ENCODE measurements around the gene PRKN.

The PRKN gene

GRCh38 chr6:162710936-162711335 lies 16.6 kb downstream of the PRKN start:
- DNase-seq (ENCODE audit: low read depth in 1 of 2, low spot score in 1 of 2), result no peak
- TF ChIP-seq SPI1 (IDR thresholded peaks at IDR 0.05; ENCODE audit: borderline replicate concordance, low read depth) (no peak), GABPA (IDR thresholded peaks at IDR 0.05; ENCODE audit: low read depth) (no peak), POLR2AphosphoS5 (IDR thresholded peaks at IDR 0.05; ENCODE audit: low read depth) (no peak)
- TF ChIP-seq, protein P1, sequence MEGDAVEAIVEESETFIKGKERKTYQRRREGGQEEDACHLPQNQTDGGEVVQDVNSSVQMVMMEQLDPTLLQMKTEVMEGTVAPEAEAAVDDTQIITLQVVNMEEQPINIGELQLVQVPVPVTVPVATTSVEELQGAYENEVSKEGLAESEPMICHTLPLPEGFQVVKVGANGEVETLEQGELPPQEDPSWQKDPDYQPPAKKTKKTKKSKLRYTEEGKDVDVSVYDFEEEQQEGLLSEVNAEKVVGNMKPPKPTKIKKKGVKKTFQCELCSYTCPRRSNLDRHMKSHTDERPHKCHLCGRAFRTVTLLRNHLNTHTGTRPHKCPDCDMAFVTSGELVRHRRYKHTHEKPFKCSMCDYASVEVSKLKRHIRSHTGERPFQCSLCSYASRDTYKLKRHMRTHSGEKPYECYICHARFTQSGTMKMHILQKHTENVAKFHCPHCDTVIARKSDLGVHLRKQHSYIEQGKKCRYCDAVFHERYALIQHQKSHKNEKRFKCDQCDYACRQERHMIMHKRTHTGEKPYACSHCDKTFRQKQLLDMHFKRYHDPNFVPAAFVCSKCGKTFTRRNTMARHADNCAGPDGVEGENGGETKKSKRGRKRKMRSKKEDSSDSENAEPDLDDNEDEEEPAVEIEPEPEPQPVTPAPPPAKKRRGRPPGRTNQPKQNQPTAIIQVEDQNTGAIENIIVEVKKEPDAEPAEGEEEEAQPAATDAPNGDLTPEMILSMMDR (IDR thresholded peaks at IDR 0.05; ENCODE audit: insufficient read depth, low read length), result no peak
- TF ChIP-seq, protein P2, sequence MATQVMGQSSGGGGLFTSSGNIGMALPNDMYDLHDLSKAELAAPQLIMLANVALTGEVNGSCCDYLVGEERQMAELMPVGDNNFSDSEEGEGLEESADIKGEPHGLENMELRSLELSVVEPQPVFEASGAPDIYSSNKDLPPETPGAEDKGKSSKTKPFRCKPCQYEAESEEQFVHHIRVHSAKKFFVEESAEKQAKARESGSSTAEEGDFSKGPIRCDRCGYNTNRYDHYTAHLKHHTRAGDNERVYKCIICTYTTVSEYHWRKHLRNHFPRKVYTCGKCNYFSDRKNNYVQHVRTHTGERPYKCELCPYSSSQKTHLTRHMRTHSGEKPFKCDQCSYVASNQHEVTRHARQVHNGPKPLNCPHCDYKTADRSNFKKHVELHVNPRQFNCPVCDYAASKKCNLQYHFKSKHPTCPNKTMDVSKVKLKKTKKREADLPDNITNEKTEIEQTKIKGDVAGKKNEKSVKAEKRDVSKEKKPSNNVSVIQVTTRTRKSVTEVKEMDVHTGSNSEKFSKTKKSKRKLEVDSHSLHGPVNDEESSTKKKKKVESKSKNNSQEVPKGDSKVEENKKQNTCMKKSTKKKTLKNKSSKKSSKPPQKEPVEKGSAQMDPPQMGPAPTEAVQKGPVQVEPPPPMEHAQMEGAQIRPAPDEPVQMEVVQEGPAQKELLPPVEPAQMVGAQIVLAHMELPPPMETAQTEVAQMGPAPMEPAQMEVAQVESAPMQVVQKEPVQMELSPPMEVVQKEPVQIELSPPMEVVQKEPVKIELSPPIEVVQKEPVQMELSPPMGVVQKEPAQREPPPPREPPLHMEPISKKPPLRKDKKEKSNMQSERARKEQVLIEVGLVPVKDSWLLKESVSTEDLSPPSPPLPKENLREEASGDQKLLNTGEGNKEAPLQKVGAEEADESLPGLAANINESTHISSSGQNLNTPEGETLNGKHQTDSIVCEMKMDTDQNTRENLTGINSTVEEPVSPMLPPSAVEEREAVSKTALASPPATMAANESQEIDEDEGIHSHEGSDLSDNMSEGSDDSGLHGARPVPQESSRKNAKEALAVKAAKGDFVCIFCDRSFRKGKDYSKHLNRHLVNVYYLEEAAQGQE (IDR thresholded peaks at IDR 0.05; ENCODE audit: insufficient replicate concordance, low read depth), result no peak
- Histone ChIP-seq H3K27ac (replicated peaks) (no peak overlapping the region), H3K4me3 (replicated peaks; ENCODE audit: insufficient read depth, low read length) (no peak overlapping the region), H3K27me3 (ENCODE audit: insufficient read depth, poor library complexity, severe bottlenecking) (no peaks in the 10 kb centered on the region)

DNA sequence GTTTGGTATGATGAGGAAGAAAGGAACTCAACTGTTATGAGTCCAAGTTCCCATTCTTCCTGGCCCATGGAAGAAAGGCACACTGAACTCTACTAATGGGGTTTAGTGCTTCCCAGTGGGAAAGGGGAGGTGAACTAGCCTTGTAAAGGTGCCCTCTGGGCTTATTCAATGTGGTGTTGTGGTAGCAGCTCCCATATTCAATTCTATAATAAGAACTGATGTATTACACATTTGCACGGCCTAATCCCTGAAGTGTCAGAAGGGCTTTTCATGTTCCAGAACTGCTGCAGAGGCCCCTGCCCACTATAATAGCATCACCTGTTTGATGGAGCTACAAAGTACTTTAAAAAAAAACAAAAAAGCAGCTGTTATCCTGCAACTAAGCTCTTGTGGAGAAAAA lies 17.1 kb downstream of the PRKN start:
- TF ChIP-seq, protein P2 (IDR thresholded peaks at IDR 0.05; ENCODE audit: insufficient replicate concordance, low read depth), result no peak
- TF ChIP-seq, protein P1 (IDR thresholded peaks at IDR 0.05; ENCODE audit: insufficient read depth, low read length), result no peak
- TF ChIP-seq GABPA (IDR thresholded peaks at IDR 0.05; ENCODE audit: low read depth), result no peak
- Histone ChIP-seq H3K4me3 (replicated peaks; ENCODE audit: insufficient read depth, low read length) (no peak overlapping the region), H3K27ac (replicated peaks) (no peak overlapping the region), H3K27me3 (ENCODE audit: insufficient read depth, poor library complexity, severe bottlenecking) (no peaks in the 10 kb centered on the region)
- DNase-seq (ENCODE audit: low read depth in 1 of 2, low spot score in 1 of 2), result no peak

- H3K27ac ChIP-seq (replicated peaks), result no peak overlapping the region
- DNase-seq (ENCODE audit: low read depth in 1 of 2, low spot score in 1 of 2), result no peak
- no peak overlapping the region for H3K4me3 ChIP-seq (replicated peaks; ENCODE audit: insufficient read depth, low read length)
- TF ChIP-seq, protein P1 (IDR thresholded peaks at IDR 0.05; ENCODE audit: insufficient read depth, low read length), result no peak
- TF ChIP-seq, protein P2 (IDR thresholded peaks at IDR 0.05; ENCODE audit: insufficient replicate concordance, low read depth), result no peak
- TF ChIP-seq GABPA (IDR thresholded peaks at IDR 0.05; ENCODE audit: low read depth), result no peak
- H3K27me3 ChIP-seq (ENCODE audit: insufficient read depth, poor library complexity, severe bottlenecking), result no peaks in the 10 kb centered on the region
Observed at GRCh38 chr6:162709431-162709830, 18.1 kb downstream of the PRKN start.
